Mammary epithelial cell (primary cell): ENCODE measurements around the gene STRBP.

ENCODE experiments used
- CTCF ChIP-seq, 2 donors: IDR thresholded peaks in 1 of 2; conservative IDR thresholded peaks in 1 of 2; 2 replicates each; pipeline ENCODE4 v1.5.1; 2011 to 2012; ENCODE audit warnings: inconsistent platforms in 2 of 2, low read length in 2 of 2, mild to moderate bottlenecking in 2 of 2, control low read depth in 1 of 2, low read depth in 1 of 2; ENCODE audit not compliant: insufficient read depth in 1 of 2; ENCODE audit errors: extremely low read depth in 1 of 2
- EZH2 ChIP-seq: IDR thresholded peaks from 2 replicates; pipeline ENCODE4 v1.6.1; 2012; ENCODE audit warnings: low read length, inconsistent platforms, borderline replicate concordance

DNA sequence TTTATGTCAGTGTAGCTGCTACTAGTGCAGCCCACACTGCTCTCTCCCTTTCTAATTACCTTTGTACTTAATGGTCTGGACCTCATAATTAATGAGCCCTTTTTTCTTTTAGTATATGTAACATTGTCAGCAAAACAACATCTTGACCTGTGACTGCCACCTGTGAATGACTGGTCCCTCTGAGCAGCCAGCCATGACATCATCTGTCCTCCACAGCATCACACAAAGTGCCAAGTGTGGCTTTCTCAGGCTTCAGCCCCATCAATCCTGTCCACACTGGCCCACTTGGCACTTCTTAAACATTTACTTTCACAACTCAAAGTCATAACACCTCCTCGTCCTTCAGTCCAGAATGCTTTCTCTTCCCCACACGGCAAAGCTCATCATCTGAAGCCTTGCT lies 130.2 kb downstream of the STRBP start:
- no peak for TF ChIP-seq CTCF (conservative IDR thresholded peaks at IDR 0.05 in 1 of 2, IDR thresholded peaks at IDR 0.05 in 1 of 2; ENCODE audit: extremely low read depth in 1 of 2, insufficient read depth in 1 of 2, low read depth in 1 of 2, low read length in 2 of 2)
- no peak for TF ChIP-seq EZH2
